ENCODE results near the gene MAPK8IP1. TPM values are rescaled to one million over a fixed set of nuclear protein-coding genes. Genes with fewer than 3 reads are reported as not detected.
A peak's percentile ranks its signal among the peaks of the same experiment; 100 is the strongest.
"Not testable (repeated sequence)": the region's sequence is repeated elsewhere in the genome, so short reads cannot be mapped to it uniquely, and the experiment has no call there.

MAPK8IP1 gene
- total RNA-seq, 2 experiments from 2014 or later: 0.42 to 0.73 TPM

- not testable (repeated sequence) for H3K4me1 Mint-ChIP-seq; H3K36me3 Mint-ChIP-seq; H3K27ac Mint-ChIP-seq; H3K9me3 Mint-ChIP-seq (ENCODE audit: low read depth); DNase-seq; ATAC-seq
- Mint-ChIP-seq H3K27me3 (peaks cover 26% of the 10 kb centered on the region), H3K4me3 (peak overlapping the region; percentile 52)
- CTCF ChIA-PET: interaction anchor here (1.3 kb wide), 1 partner anchor 27 kb away, joined by 3 read pairs; no protein-coding TSS in a partner anchor
These were observed 14.8 kb downstream of the MAPK8IP1 start for GRCh38 chr11:45900175-45900800.

- peak overlapping the region; percentile 52 for H3K4me3 Mint-ChIP-seq
- H3K9me3 Mint-ChIP-seq (ENCODE audit: low read depth): no peaks in the 10 kb centered on the region
- H3K27me3 Mint-ChIP-seq: peaks cover 26% of the 10 kb centered on the region
- H3K27ac Mint-ChIP-seq: no peak overlapping the region
- ATAC-seq (no peak), DNase-seq (no peak)
- peaks cover 3% of the 10 kb centered on the region for H3K4me1 Mint-ChIP-seq
- no peaks in the 10 kb centered on the region for H3K36me3 Mint-ChIP-seq
- CTCF ChIA-PET: interaction anchor here (0.6 to 1.3 kb wide), 2 partner anchors 11 to 28 kb away, joined by 3 read pairs; no protein-coding TSS in a partner anchor
These were observed 15.6 kb downstream of the MAPK8IP1 start for GRCh38 chr11:45900916-45901617.

GRCh38 chr11:45901626-45902025 lies 16.2 kb downstream of the MAPK8IP1 start:
- H3K27me3 Mint-ChIP-seq: peaks cover 26% of the 10 kb centered on the region
- H3K9me3 Mint-ChIP-seq (ENCODE audit: low read depth): no peaks in the 10 kb centered on the region
- ATAC-seq (no peak), DNase-seq (no peak)
- H3K4me3 Mint-ChIP-seq: no peak overlapping the region
- no peak overlapping the region for H3K27ac Mint-ChIP-seq
- peaks cover 3% of the 10 kb centered on the region for H3K4me1 Mint-ChIP-seq
- no peaks in the 10 kb centered on the region for H3K36me3 Mint-ChIP-seq
- CTCF ChIA-PET: interaction anchor here (0.6 to 1.3 kb wide), 3 partner anchors 10 to 340 kb away, joined by 3 read pairs; no protein-coding TSS in a partner anchor

- Mint-ChIP-seq H3K27me3 (peaks cover 24% of the 10 kb centered on the region), H3K36me3 (no peaks in the 10 kb centered on the region), H3K4me3 (no peak overlapping the region), H3K4me1 (peaks cover 5% of the 10 kb centered on the region), H3K27ac (no peak overlapping the region), H3K9me3 (ENCODE audit: low read depth) (no peaks in the 10 kb centered on the region)
- DNase-seq (no peak), ATAC-seq (no peak)
- CTCF ChIA-PET: no interaction called here
These were observed 17.3 kb downstream of the MAPK8IP1 start for GRCh38 chr11:45902452-45903380.

GRCh38 chr11:45904309-45904915 lies 19.0 kb downstream of the MAPK8IP1 start:
- H3K27me3 Mint-ChIP-seq: peaks cover 15% of the 10 kb centered on the region
- DNase-seq: no peak
- CTCF ChIA-PET: interaction anchor here (0.5 kb wide), 1 partner anchor 240 kb away, joined by 3 read pairs; no protein-coding TSS in a partner anchor
- H3K4me1 Mint-ChIP-seq: peaks cover 5% of the 10 kb centered on the region
- ATAC-seq: no peak
- no peaks in the 10 kb centered on the region for H3K9me3 Mint-ChIP-seq (ENCODE audit: low read depth)
- no peak overlapping the region for H3K27ac Mint-ChIP-seq
- no peaks in the 10 kb centered on the region for H3K36me3 Mint-ChIP-seq
- H3K4me3 Mint-ChIP-seq: no peak overlapping the region

GRCh38 chr11:45905095-45905494 lies 19.6 kb downstream of the MAPK8IP1 start:
- Mint-ChIP-seq H3K4me3 (no peak overlapping the region), H3K27ac (no peak overlapping the region), H3K9me3 (ENCODE audit: low read depth) (no peaks in the 10 kb centered on the region), H3K27me3 (peaks cover 14% of the 10 kb centered on the region), H3K36me3 (no peaks in the 10 kb centered on the region), H3K4me1 (peaks cover 5% of the 10 kb centered on the region)
- no peak for DNase-seq
- CTCF ChIA-PET: interaction anchor here (0.5 kb wide), 1 partner anchor 241 kb away, joined by 3 read pairs; no protein-coding TSS in a partner anchor
- ATAC-seq: no peak

GRCh38 chr11:45905576-45905975 lies 20.1 kb downstream of the MAPK8IP1 start:
- H3K9me3 Mint-ChIP-seq (ENCODE audit: low read depth); H3K27ac Mint-ChIP-seq; H3K4me3 Mint-ChIP-seq; DNase-seq; H3K4me1 Mint-ChIP-seq; H3K36me3 Mint-ChIP-seq; CTCF ChIA-PET; ATAC-seq: not testable (repeated sequence)
- peaks cover 11% of the 10 kb centered on the region for H3K27me3 Mint-ChIP-seq

- H3K27me3 Mint-ChIP-seq: peaks cover 5% of the 10 kb centered on the region
These were observed 20.7 kb downstream of the MAPK8IP1 start for GRCh38 chr11:45906096-45906682.

GRCh38 chr11:45906965-45907611 lies 21.6 kb downstream of the MAPK8IP1 start, which contains the start of gene FREY1:
FREY1 (minus strand) TSS chr11:45907271; CDS start chr11:45907245, 26 bp downstream.
- no peak within 1 kb of the TSS for H3K27ac Mint-ChIP-seq
- no peak within 1 kb of the TSS for H3K4me3 Mint-ChIP-seq
- H3K36me3 Mint-ChIP-seq: peaks cover 4% of the 10 kb centered on the region
- CTCF ChIA-PET: no interaction called here
- H3K9me3 Mint-ChIP-seq (ENCODE audit: low read depth): no peaks in the 10 kb centered on the region
- DNase-seq: no peak
- no peaks in the 10 kb centered on the region for H3K27me3 Mint-ChIP-seq
- H3K4me1 Mint-ChIP-seq: peaks cover 2% of the 10 kb centered on the region
- ATAC-seq: no peak

More at GRCh38 chr11:45906096-45906682, 20.7 kb downstream of the MAPK8IP1 start:
- ATAC-seq: no peak
- H3K4me1 Mint-ChIP-seq: peaks cover 2% of the 10 kb centered on the region
- no peak overlapping the region for H3K4me3 Mint-ChIP-seq
- CTCF ChIA-PET: no interaction called here
- no peak for DNase-seq
- H3K27ac Mint-ChIP-seq: no peak overlapping the region
- no peaks in the 10 kb centered on the region for H3K9me3 Mint-ChIP-seq (ENCODE audit: low read depth)
- H3K36me3 Mint-ChIP-seq: peaks cover under 1% of the 10 kb centered on the region

- no peak overlapping the region for H3K4me3 Mint-ChIP-seq
- DNase-seq: no peak
- CTCF ChIA-PET: interaction anchor here (0.7 kb wide), 1 partner anchor 57 kb away, joined by 3 read pairs; no protein-coding TSS in a partner anchor
- peaks cover 2% of the 10 kb centered on the region for H3K4me1 Mint-ChIP-seq
- ATAC-seq: no peak
- H3K27me3 Mint-ChIP-seq: no peaks in the 10 kb centered on the region
- no peak overlapping the region for H3K27ac Mint-ChIP-seq
- peaks cover 4% of the 10 kb centered on the region for H3K36me3 Mint-ChIP-seq
- H3K9me3 Mint-ChIP-seq (ENCODE audit: low read depth): no peaks in the 10 kb centered on the region
These were observed 22.5 kb downstream of the MAPK8IP1 start for GRCh38 chr11:45907911-45908370.

GRCh38 chr11:45909594-45910475 lies 24.4 kb downstream of the MAPK8IP1 start:
- H3K4me1 Mint-ChIP-seq: peaks cover 10% of the 10 kb centered on the region
- ATAC-seq (no peak), DNase-seq (no peak)
- H3K4me3 Mint-ChIP-seq: no peak overlapping the region
- H3K27me3 Mint-ChIP-seq: no peaks in the 10 kb centered on the region
- H3K27ac Mint-ChIP-seq: no peak overlapping the region
- H3K36me3 Mint-ChIP-seq: peaks cover 10% of the 10 kb centered on the region
- H3K9me3 Mint-ChIP-seq (ENCODE audit: low read depth): no peaks in the 10 kb centered on the region
- CTCF ChIA-PET: no interaction called here
